Activated CD4-positive, alpha-beta T cell treated with anti-CD3 and anti-CD28 coated beads for 36 hours (primary cell): ENCODE measurements around the gene TMOD2. TPM values are rescaled to one million over a fixed set of nuclear protein-coding genes. Genes with fewer than 3 reads are reported as not detected.

Source experiments
- ATAC-seq: fragments of 200-7000 bp; cut with Tn5 transposase; one replicate; pipeline ENCODE4 v1.10.0; 2021; ENCODE audit warnings: mild to moderate bottlenecking, moderate library complexity
- CTCF ChIA-PET: fragments of 350-600 bp; sonication (Branson Sonifier 250); formaldehyde crosslinking; loops from one replicate; lab custom pipeline; 2021; ENCODE audit warnings: antibody characterized with exemption; lab: Charles Lee
- POLR2A ChIA-PET: fragments of 350-600 bp; sonication (Branson Sonifier 250); formaldehyde crosslinking; loops from one replicate; lab custom pipeline; 2021; ENCODE audit warnings: antibody characterized with exemption, inconsistent platforms; lab: Charles Lee
- DNase-seq: peaks from one replicate; pipeline ENCODE4 v3.0.0-alpha.2; 2020
- H3K27ac Mint-ChIP-seq: one replicate; pipeline ENCODE4 v1.8.0; 2021; ENCODE audit warnings: mixed read lengths
- H3K27me3 Mint-ChIP-seq: one replicate; pipeline ENCODE4 v1.8.0; 2021; ENCODE audit warnings: mixed read lengths
- H3K36me3 Mint-ChIP-seq: one replicate; pipeline ENCODE4 v1.8.0; 2021; ENCODE audit warnings: low read depth, mixed read lengths
- H3K4me1 Mint-ChIP-seq: one replicate; pipeline ENCODE4 v1.8.0; 2021; ENCODE audit warnings: mixed read lengths
- H3K4me3 Mint-ChIP-seq: one replicate; pipeline ENCODE4 v1.8.0; 2021; ENCODE audit warnings: mild to moderate bottlenecking, moderate library complexity, mixed read lengths
- H3K9me3 Mint-ChIP-seq: one replicate; pipeline ENCODE4 v1.8.0; 2021; ENCODE audit warnings: low read depth, mixed read lengths
- intact Hi-C, 2 experiments: fragments of 100-400 bp; cut with DNase I in 1 of 2; cut with micrococcal nuclease in 1 of 2; formaldehyde crosslinking; loops; one replicate each; pipeline versions ENCODE4 v1.14.2 to v1.15.1; 2022 to 2024; cut with DNase I, micrococcal nuclease
- total RNA-seq, 2 experiments: library from RNA; stranded (reverse); gene quantifications; one replicate each; pipeline ENCODE4 v1.2.3, GENCODE V29; 2021

Gene TMOD2
- total RNA-seq, 2 experiments from 2014 or later, result 5.4 to 6.9 TPM

DNA sequence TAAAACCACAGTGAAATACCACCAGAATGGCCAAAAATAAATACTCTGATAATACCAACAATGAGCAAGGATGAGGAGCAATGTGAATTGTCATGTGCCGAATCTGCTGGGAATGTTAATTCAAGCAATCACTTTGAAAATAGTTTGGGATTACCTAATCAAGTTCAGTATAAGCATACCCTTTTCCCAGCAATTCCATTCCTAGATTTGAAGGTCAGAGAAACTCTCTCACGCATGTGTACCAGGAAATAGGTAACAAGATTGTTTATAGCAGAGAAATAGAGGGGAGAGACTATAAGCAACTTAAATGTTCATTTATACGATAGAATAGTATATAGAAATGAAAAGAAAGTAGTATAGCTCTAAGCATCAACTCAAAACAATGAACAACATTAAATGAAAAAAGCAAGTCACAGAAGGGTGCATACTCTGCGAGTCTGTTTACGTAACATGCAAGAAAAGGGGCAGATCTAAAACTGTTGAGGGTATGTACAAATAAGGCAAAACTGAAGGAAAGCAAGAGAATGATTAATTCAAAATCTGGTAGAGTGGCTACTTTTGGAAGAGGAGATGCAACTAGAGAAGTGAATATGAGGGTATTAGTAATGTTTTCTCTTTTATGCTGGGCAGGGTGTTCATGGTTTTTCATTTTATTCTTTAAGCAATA lies 105.5 kb downstream of the TMOD2 start:
- no peak overlapping the region for H3K4me3 Mint-ChIP-seq
- ChIA-PET CTCF (interaction anchor here (1.2 to 2.4 kb wide), 4 partner anchors 9 to 22 kb away, joined by 3 to 8 read pairs (median 4); no protein-coding TSS in a partner anchor), POLR2A (no interaction called here)
- no peak for ATAC-seq
- peaks cover 3% of the 10 kb centered on the region for H3K36me3 Mint-ChIP-seq
- H3K9me3 Mint-ChIP-seq, result no peaks in the 10 kb centered on the region
- DNase-seq, result no peak
- peaks cover 55% of the 10 kb centered on the region for H3K4me1 Mint-ChIP-seq
- no peaks in the 10 kb centered on the region for H3K27me3 Mint-ChIP-seq
- H3K27ac Mint-ChIP-seq, result peak overlapping the region; percentile 38
- intact Hi-C loops, result no loop called here

DNA sequence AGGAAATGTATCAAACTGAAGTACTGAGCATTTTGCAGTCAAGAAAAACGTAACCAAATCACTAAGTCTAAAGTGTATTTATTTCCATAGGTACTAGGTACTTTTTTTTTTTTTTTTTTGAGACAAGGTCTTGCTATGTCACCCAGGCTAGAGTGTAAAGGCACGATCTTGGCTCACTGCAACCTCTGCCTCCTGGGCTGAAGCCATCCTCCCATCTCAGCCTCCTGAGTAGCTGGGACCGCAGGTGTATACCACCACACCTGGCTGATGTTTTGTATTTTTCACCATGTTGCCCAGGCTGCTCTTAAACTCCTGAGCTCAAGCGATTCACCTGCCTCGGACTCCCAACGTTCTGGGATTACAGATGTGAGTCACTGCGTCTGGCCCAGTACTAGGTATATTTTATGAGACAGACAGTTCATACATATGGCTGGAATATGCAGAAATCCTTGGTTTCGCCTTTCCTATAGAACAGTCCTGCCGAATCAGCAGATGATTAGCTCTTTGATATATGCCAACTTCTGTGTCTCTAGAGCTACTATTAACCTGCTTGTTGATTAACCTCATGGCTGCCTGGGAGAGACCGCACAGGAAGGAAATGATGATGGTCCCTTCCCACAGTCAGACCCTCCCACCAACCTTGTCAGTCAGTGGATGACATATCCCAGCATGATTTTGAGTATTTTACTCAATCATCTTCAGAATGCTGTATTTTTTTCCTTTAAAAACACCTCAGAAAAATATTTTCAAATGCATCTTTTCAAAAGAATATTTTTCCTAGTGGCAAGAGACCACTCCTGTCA lies 110.4 kb downstream of the TMOD2 start:
- Mint-ChIP-seq H3K4me1 (peaks cover 65% of the 10 kb centered on the region), H3K9me3 (no peaks in the 10 kb centered on the region), H3K27me3 (no peaks in the 10 kb centered on the region), H3K27ac (peak overlapping the region; percentile 75), H3K4me3 (peak overlapping the region; percentile 51), H3K36me3 (peaks cover 31% of the 10 kb centered on the region)
- DNase-seq (peak; percentile 77), ATAC-seq (peak; percentile 84)
- CTCF ChIA-PET, result interaction anchor here (0.6 to 1.5 kb wide), 6 partner anchors 8 to 86 kb away, joined by 3 to 4 read pairs (median 3); no protein-coding TSS in a partner anchor
- intact Hi-C loops, result loop anchor here (1.0 to 2.0 kb wide), 5 partner anchors 15 to 145 kb away; partner anchors contain the start of gene LEO1 (in 1 of the 2)
- POLR2A ChIA-PET, result interaction anchor here (0.6 kb wide), 1 partner anchor 110 kb away, joined by 3 read pairs; the partner anchor contains the start of gene LEO1

DNA sequence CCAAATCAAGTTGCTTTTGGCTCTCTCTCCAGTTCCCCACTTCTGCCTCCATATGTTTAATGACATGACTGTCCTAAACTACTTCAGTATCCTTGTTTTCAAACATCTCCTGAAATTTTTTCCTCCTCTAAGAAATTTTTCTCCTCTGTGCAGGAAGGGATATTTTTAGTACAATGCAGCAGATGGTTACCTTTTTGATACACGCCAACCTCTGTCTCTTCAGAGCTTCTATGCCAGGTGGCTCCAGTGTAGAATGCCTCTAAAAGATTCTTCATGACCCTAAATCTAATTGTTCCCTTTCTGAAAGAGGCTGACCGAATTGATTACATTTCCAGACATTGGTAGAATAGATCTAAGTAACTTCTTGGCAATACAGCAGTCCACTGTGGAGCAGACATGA lies 111.7 kb downstream of the TMOD2 start:
- intact Hi-C loops, result loop anchor here in 1 of 2 experiments (2.0 kb wide), 3 partner anchors 32 to 144 kb away; partner anchors contain the start of gene LEO1
- Mint-ChIP-seq H3K9me3 (no peaks in the 10 kb centered on the region), H3K27ac (peak overlapping the region; percentile 72), H3K4me1 (peaks cover 60% of the 10 kb centered on the region), H3K4me3 (no peak overlapping the region), H3K36me3 (peaks cover 37% of the 10 kb centered on the region), H3K27me3 (no peaks in the 10 kb centered on the region)
- ATAC-seq, result no peak
- CTCF ChIA-PET, result interaction anchor here (1.0 kb wide), 1 partner anchor 26 kb away, joined by 3 read pairs; no protein-coding TSS in a partner anchor
- no peak for DNase-seq
- POLR2A ChIA-PET, result interaction anchor here (0.6 kb wide), 1 partner anchor 247 kb away, joined by 9 read pairs; no protein-coding TSS in a partner anchor

DNA sequence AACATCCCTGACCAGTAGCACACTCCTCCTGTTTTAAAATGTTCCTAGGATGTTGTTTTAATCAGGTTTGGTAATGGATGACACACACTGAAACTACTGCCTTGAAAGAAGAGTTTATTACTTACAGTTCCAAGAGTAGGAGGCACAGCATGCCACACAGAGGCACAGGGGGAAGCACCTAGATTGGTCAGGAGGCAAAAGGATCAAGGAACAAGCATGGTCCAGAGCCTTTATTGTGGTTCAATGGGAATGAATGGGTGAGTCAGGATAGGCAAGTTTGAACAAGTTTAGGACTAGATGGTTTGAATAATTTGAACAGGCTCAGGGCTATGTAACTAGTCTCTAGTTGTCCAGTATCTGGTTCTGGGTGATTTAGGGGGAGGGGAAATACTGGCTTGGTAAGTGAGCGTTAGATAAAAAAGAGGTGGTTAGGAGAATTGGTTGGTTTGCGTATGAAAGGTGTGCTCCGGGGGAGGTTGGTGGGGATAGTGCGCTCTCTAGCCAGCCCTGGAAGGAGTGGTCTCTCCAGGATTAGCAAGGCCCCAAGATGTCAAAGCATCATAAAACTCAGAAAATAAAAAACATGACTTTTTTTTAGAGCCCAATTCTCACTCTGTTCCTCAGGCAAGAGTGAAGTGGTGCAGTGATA lies 113.1 kb downstream of the TMOD2 start:
- H3K27ac Mint-ChIP-seq, result peak overlapping the region; percentile 59
- ATAC-seq, result peak; percentile 79
- intact Hi-C loops, result no loop called here
- H3K4me1 Mint-ChIP-seq, result peaks cover 56% of the 10 kb centered on the region
- no peak overlapping the region for H3K4me3 Mint-ChIP-seq
- peaks cover 42% of the 10 kb centered on the region for H3K36me3 Mint-ChIP-seq
- ChIA-PET CTCF (interaction anchor here (1.3 kb wide), 1 partner anchor 24 kb away, joined by 6 read pairs; no protein-coding TSS in a partner anchor), POLR2A (no interaction called here)
- no peaks in the 10 kb centered on the region for H3K27me3 Mint-ChIP-seq
- peak; percentile 47 for DNase-seq
- H3K9me3 Mint-ChIP-seq, result no peaks in the 10 kb centered on the region

DNA sequence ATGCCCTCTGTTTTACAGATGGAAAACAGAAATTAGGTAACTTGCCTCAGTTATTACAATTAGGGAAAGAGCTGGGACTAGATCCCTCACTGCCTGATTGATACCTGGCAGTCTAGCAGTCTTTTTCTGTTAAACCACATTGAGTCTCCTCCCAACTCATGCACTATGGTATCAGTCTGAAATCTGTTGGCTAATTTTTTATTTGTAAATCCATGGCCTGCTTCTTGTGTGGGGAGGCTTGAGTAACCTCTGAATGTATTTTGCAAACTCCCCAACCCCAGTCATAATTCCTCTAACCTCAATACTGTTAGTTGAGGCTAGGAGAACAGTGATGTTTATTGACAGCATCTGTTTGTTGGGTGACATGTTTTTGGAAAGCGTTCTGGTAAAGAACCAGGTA lies 113.9 kb downstream of the TMOD2 start:
- peaks cover 49% of the 10 kb centered on the region for H3K4me1 Mint-ChIP-seq
- H3K27me3 Mint-ChIP-seq, result no peaks in the 10 kb centered on the region
- peaks cover 48% of the 10 kb centered on the region for H3K36me3 Mint-ChIP-seq
- POLR2A ChIA-PET, result no interaction called here
- no peaks in the 10 kb centered on the region for H3K9me3 Mint-ChIP-seq
- DNase-seq (no peak), ATAC-seq (no peak)
- CTCF ChIA-PET, result interaction anchor here (1.3 to 2.4 kb wide), 2 partner anchors 10 to 23 kb away, joined by 6 to 8 read pairs; no protein-coding TSS in a partner anchor
- intact Hi-C loops, result no loop called here
- no peak overlapping the region for H3K4me3 Mint-ChIP-seq
- no peak overlapping the region for H3K27ac Mint-ChIP-seq

Other genes starting within 250 kb of the TMOD2 start
- gene DMXL2, start 128.8 kb upstream of the TMOD2 start, total RNA-seq, result 1 to 10 TPM; 5.9 to 7.0 TPM
- gene SCG3, start 70.1 kb upstream of the TMOD2 start, total RNA-seq, result not detected
- gene LYSMD2, start 13.9 kb upstream of the TMOD2 start, total RNA-seq, result 10 to 100 TPM; 19.1 to 20.1 TPM
- 10 to 100 TPM; 52.4 to 55.7 TPM for gene TMOD3, start 78.1 kb downstream of the TMOD2 start, total RNA-seq
- 10 to 100 TPM; 31.4 to 40.0 TPM for gene LEO1, start 220.2 kb downstream of the TMOD2 start, total RNA-seq